NCI-H446 treated with DMSO at 0.1 percent for 48 hours (cell line): ENCODE results near the gene SDK2.
A peak's percentile ranks its signal among the peaks of the same experiment; 100 is the strongest.

ENCODE experiments used
- DNase-seq: peaks from one replicate; lab custom pipeline; 2025; lab: John Stamatoyannopoulos, UW

Gene SDK2

DNA sequence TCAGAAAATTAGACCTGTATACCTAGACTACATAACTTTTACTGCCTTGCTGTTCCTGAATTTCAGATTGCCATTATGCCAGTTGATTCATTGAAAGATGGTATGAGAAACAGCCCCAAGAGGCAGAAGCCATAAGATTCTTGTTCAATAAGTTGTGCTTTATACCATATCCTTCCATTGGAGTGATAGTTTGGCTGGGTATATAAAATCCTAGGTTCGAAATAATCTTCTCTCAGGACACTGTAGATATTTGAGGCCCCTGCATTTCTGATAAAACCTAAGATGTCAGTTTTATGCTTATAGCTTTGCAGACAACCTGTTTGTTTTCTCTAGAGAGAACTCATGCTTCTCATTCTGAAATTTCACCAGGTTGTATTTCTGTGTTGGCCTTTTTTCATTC lies 9.6 kb upstream of the SDK2 start:
- no peak for DNase-seq

GRCh38 chr17:73652886-73653480 lies 8.7 kb upstream of the SDK2 start:
- no peak for DNase-seq

GRCh38 chr17:73650617-73651200 lies 6.5 kb upstream of the SDK2 start:
- no peak for DNase-seq

DNA sequence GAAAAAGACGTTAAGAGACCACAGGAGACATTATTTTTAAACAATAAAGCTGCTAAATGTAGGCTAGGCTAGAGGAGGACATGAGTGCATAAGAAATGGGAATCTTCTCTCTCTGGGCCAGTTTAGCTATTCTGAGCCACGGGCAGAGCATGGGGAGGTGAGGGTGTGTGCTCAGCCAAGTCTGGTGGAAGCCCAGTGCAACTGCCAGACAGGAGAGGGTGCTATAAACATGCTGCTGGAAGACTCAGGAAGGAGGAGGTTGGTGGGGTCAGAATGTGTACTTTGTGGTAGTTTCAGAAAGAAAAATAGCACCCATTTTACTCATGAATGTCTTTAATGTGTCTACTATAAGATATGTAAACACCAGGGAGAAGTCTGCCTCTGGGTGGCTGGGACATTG lies 5.9 kb upstream of the SDK2 start:
- peak; percentile 35 for DNase-seq

GRCh38 chr17:73648974-73649373 lies 4.7 kb upstream of the SDK2 start:
- DNase-seq = no peak

GRCh38 chr17:73648543-73648820 lies 4.2 kb upstream of the SDK2 start:
- DNase-seq = no peak

DNA sequence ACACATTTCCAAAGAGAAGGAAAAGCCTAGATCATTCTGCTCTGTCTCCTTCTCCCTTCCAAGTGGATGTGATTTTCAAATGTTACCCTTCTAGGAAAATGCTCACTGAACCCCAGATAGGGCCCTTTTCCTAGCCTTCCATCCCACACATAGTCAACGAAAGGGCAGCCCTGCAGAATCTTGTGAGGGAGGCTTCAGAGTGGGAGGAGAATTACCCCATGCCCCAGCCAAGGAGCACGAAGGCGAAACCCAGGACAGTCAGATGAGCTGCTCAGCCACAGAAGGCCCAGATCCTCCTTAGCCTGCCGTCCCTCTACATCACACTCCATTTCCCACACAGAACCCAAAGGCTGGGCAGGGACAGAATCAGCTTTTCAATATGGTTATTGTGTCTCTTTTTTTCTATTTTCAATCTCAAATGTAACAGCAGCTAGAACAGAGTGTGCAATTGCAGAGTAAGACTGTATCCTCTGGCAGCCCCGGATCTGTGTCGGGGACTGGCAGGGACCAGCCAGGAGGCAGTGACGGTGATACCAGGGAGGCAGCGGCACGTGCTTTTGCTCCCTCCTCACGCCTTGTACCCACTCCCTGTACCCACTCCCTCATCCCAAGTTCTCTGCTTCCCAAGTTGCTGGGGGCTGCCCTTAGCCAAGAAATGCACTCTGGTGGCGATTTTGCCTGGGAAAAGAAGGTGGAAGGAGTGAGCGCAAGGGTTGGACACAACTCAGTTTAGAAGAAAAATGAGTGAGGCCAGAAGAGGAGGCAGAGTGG lies 3.7 kb upstream of the SDK2 start:
- DNase-seq = no peak

DNA sequence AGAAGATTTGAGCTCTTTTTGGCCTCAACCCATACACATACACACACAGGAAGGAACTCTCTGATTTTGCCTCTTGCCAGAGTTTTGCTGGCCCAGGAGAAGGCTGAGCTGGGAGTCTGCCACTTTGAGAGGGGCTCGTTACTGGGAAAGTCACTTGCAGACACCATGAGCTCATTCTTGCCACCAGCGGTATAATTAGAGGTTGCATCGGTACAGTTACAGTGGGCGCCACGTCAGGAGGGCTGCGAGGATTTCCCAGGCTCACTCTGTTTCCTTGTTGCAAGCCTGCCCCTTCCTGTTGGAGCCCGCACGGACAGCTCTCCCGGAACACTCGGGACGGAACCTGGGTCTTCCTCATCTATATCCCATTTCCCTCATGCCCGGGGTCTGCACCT lies 3.1 kb upstream of the SDK2 start:
- DNase-seq = no peak

- no peak for DNase-seq
These were observed 2.4 kb upstream of the SDK2 start for GRCh38 chr17:73646409-73647300.

- peak; percentile 25 for DNase-seq
These were observed 1.0 kb upstream of the SDK2 start for GRCh38 chr17:73645050-73645871.

DNA sequence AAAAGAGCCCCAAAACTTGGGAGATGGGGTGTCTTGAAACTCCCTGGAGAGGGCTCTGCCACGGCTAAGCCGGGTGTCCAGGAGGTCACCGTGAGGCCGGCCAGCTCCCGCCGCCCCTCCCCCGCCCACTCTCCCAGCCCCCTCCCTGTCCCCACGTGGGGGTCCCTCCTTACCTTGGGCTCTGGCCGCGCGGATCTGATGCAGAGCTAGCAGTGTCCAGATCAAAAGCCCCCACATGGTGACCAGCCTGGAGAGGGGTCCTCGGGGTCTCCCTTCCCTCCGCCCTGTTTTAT lies 447 bp downstream of the SDK2 start:
- no peak for DNase-seq

GRCh38 chr17:73643001-73643851 lies 1.0 kb downstream of the SDK2 start:
- DNase-seq = no peak

- DNase-seq = no peak
These were observed 1.6 kb downstream of the SDK2 start for GRCh38 chr17:73642659-73643000.

DNA sequence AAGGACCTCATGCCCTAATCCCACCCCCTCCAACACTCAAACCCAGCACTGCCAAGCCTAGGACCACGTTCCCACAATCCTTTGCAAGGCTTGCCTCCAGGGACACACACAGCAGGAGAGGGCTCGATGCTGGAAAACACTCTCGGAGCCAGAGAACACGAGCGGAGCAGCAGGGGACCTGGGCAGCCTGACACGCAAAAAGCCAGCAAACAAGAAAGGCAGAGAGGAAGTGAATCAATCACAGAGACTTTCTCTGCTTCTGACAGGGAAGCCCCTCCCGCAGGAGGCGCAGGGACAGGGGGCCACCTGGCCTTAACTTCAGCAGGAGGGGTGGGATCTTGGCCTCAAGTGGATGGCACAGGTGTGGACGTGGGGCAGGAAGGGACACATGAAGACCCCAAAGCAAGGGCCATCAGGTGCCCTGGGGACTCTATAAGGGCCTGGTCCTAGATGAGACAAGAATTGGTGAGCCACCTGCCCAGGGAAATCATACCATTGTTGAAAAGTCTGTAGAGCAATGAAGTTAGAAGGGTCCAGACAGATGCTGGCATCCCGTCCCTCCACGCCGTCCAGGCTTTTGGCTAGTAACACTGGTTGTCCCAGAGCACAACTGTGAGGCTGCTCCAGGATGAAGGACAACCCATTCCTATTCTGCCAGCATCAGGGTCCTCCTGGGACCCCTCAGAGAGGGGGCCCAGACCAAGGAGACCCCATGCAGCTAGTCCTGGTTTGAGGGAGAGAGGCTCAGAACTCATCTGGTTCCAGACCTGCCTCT lies 2.2 kb downstream of the SDK2 start:
- DNase-seq = peak; percentile 15

- no peak for DNase-seq
These were observed 3.6 kb downstream of the SDK2 start for GRCh38 chr17:73640691-73641090.

DNA sequence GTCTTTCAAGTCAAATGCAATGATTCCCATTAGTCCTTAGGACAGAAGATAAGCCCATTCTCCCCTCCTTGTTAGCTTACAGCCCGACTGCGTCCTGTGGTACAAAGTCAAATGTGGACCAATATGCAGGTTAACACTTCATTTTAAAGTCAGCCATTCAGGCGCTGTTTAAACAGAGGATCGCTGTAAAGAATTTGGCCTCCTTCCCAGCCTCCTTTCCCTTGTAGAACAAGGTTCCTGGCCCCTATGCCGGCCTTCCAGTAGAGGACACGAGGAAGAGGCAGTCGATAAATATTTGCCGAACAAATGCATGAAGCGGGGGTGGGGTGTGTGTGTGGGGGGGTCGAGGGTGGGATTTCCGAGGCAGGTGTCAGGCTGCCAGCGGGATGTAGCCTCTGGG lies 4.3 kb downstream of the SDK2 start:
- DNase-seq = peak; percentile 47

DNA sequence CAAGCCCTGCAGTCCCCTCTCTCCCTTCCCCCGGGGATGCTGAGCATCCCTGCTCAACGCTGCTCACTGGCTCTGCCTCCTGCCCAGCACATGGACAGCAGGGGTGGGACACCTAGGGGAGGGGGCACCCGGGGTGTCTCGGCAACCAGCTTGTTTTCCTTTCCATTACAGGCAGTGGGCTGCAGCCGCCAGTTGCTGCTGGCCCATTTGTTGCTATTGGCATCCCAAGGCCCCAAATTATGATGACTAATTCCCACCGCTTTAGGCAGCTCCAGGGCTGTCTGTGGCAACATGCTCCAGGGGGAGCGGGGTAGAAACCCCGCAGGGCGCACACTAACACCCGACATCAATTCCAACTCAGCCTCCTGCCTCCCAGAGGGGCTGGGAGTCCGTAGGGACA lies 4.9 kb downstream of the SDK2 start:
- peak; percentile 56 for DNase-seq

- DNase-seq = no peak
These were observed 5.7 kb downstream of the SDK2 start for GRCh38 chr17:73638556-73638955.

DNA sequence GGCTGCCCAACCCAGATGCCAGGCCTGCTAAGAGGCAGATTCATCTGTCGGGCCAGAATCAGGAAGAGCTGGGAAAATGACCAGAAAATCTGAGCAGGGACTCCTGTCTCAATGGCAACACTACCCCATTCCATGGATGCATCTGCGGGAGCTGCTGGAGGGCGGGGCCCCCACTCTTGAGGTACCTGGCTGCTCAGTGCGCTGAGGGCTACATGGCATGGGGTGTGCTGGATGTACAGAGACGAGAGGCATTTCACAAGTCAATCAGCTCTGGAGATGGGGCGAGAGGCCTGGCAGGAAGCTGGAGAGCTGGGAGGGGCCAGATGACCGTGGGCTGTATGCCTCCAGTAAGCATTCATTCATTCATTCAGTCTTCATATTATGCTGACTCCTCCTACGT lies 6.4 kb downstream of the SDK2 start:
- no peak for DNase-seq

GRCh38 chr17:73635101-73635817 lies 9.0 kb downstream of the SDK2 start:
- DNase-seq = no peak
